Mucosa of stomach (tissue), 1 donor: ENCODE data around the gene GTF3C2.
"Not testable (repeated sequence)": the region's sequence is repeated elsewhere in the genome, so short reads cannot be mapped to it uniquely, and the experiment has no call there.

Source experiments
- H3K27me3 ChIP-seq: one replicate; pipeline ENCODE4 v1.7.0; 2013; ENCODE audit warnings: mild to moderate bottlenecking, low read length; ENCODE audit not compliant: control insufficient read depth, insufficient read depth
- H3K36me3 ChIP-seq: one replicate; pipeline ENCODE4 v1.7.0; 2013; ENCODE audit warnings: low read length; ENCODE audit not compliant: control insufficient read depth, insufficient read depth
- H3K4me1 ChIP-seq: one replicate; pipeline ENCODE4 v1.7.0; 2013; ENCODE audit warnings: mild to moderate bottlenecking, low read length; ENCODE audit not compliant: control insufficient read depth, insufficient read depth
- H3K4me3 ChIP-seq: one replicate; pipeline ENCODE4 v1.7.0; 2013; ENCODE audit warnings: low read length
- H3K9ac ChIP-seq: one replicate; pipeline ENCODE4 v1.7.0; 2013; ENCODE audit warnings: mild to moderate bottlenecking, low read length, moderate library complexity
- H3K9me3 ChIP-seq: one replicate; pipeline ENCODE4 v1.7.0; 2013; ENCODE audit warnings: mild to moderate bottlenecking, low read length, moderate library complexity; ENCODE audit not compliant: control insufficient read depth
- donor health status: Pancreatic carcinoma.

The GTF3C2 gene

GRCh38 chr2:27312152-27312551, 44.4 kb downstream of the GTF3C2 start:
- Histone ChIP-seq H3K27me3 (peaks cover 18% of the 10 kb centered on the region), H3K4me3 (no peak overlapping the region), H3K9me3 (no peaks in the 10 kb centered on the region), H3K36me3 (no peaks in the 10 kb centered on the region), H3K4me1 (peaks cover 7% of the 10 kb centered on the region), H3K9ac (no peak overlapping the region)

GRCh38 chr2:27309651-27310050, 46.9 kb downstream of the GTF3C2 start:
- Histone ChIP-seq H3K4me3 (no peak overlapping the region), H3K36me3 (no peaks in the 10 kb centered on the region), H3K9ac (no peak overlapping the region), H3K27me3 (peaks cover 42% of the 10 kb centered on the region), H3K4me1 (peaks cover 21% of the 10 kb centered on the region), H3K9me3 (no peaks in the 10 kb centered on the region)

GRCh38 chr2:27308359-27308881, 48.1 kb downstream of the GTF3C2 start, which contains the start of gene UCN:
Gene UCN (minus strand): TSS chr2:27308445. CDS start chr2:27307895, 550 bp downstream.
- H3K9me3 ChIP-seq = no peaks in the 10 kb centered on the region
- H3K36me3 ChIP-seq = no peaks in the 10 kb centered on the region
- H3K9ac ChIP-seq = no peak within 1 kb of the TSS
- peaks cover 21% of the 10 kb centered on the region for H3K4me1 ChIP-seq
- H3K27me3 ChIP-seq = peaks cover 43% of the 10 kb centered on the region
- no peak within 1 kb of the TSS for H3K4me3 ChIP-seq

- peaks cover 21% of the 10 kb centered on the region for H3K4me1 ChIP-seq
- H3K27me3 ChIP-seq = peaks cover 43% of the 10 kb centered on the region
- H3K4me3 ChIP-seq = no peak overlapping the region
- H3K9me3 ChIP-seq = no peaks in the 10 kb centered on the region
- H3K9ac ChIP-seq = no peak overlapping the region
- no peaks in the 10 kb centered on the region for H3K36me3 ChIP-seq
Measured at GRCh38 chr2:27307545-27308358, 48.8 kb downstream of the GTF3C2 start.

GRCh38 chr2:27307287-27307544, 49.3 kb downstream of the GTF3C2 start:
- H3K4me3 ChIP-seq = no peak overlapping the region

GRCh38 chr2:27306573-27307286, 49.8 kb downstream of the GTF3C2 start:
- peaks cover 43% of the 10 kb centered on the region for H3K27me3 ChIP-seq
- no peak overlapping the region for H3K9ac ChIP-seq
- H3K4me3 ChIP-seq = no peak overlapping the region
- H3K9me3 ChIP-seq = no peaks in the 10 kb centered on the region
- H3K36me3 ChIP-seq = no peaks in the 10 kb centered on the region
- peaks cover 21% of the 10 kb centered on the region for H3K4me1 ChIP-seq

More at GRCh38 chr2:27307287-27307544, 49.3 kb downstream of the GTF3C2 start:
- Histone ChIP-seq H3K27me3 (peaks cover 43% of the 10 kb centered on the region), H3K9ac (no peak overlapping the region), H3K36me3 (no peaks in the 10 kb centered on the region), H3K9me3 (no peaks in the 10 kb centered on the region), H3K4me1 (peaks cover 21% of the 10 kb centered on the region)

- H3K4me1 ChIP-seq = peaks cover 21% of the 10 kb centered on the region
- H3K36me3 ChIP-seq = no peaks in the 10 kb centered on the region
- H3K4me3 ChIP-seq = no peak overlapping the region
- no peak overlapping the region for H3K9ac ChIP-seq
- H3K9me3 ChIP-seq = no peaks in the 10 kb centered on the region
- H3K27me3 ChIP-seq = peaks cover 43% of the 10 kb centered on the region
Measured at GRCh38 chr2:27306136-27306535, 50.4 kb downstream of the GTF3C2 start.

- H3K9me3 ChIP-seq = no peaks in the 10 kb centered on the region
- no peak overlapping the region for H3K4me3 ChIP-seq
- H3K4me1 ChIP-seq = peaks cover 21% of the 10 kb centered on the region
- H3K27me3 ChIP-seq = peaks cover 43% of the 10 kb centered on the region
- no peak overlapping the region for H3K9ac ChIP-seq
- H3K36me3 ChIP-seq = no peaks in the 10 kb centered on the region
Measured at GRCh38 chr2:27305516-27305915, 51.0 kb downstream of the GTF3C2 start.

GRCh38 chr2:27304488-27305240, 51.9 kb downstream of the GTF3C2 start:
- Histone ChIP-seq H3K27me3 (peaks cover 43% of the 10 kb centered on the region), H3K36me3 (no peaks in the 10 kb centered on the region), H3K4me3 (no peak overlapping the region), H3K9me3 (no peaks in the 10 kb centered on the region), H3K9ac (no peak overlapping the region), H3K4me1 (peaks cover 21% of the 10 kb centered on the region)

GRCh38 chr2:27303093-27304025, 53.2 kb downstream of the GTF3C2 start:
- H3K4me1 ChIP-seq = peaks cover 21% of the 10 kb centered on the region
- no peak overlapping the region for H3K4me3 ChIP-seq
- H3K27me3 ChIP-seq = peaks cover 37% of the 10 kb centered on the region
- no peak overlapping the region for H3K9ac ChIP-seq
- H3K9me3 ChIP-seq = no peaks in the 10 kb centered on the region
- H3K36me3 ChIP-seq = no peaks in the 10 kb centered on the region

- not testable (repeated sequence) for H3K9me3 ChIP-seq, H3K36me3 ChIP-seq, H3K9ac ChIP-seq, H3K4me3 ChIP-seq, H3K4me1 ChIP-seq
- H3K27me3 ChIP-seq = peaks cover 14% of the 10 kb centered on the region
Measured at GRCh38 chr2:27300606-27301005, 56.0 kb downstream of the GTF3C2 start.
